HFFc6 (cell line): ENCODE results near the gene REC114. TPM values are rescaled to one million over a fixed set of nuclear protein-coding genes. Genes with fewer than 3 reads are reported as not detected.

ENCODE experiments used
- DNase-seq: peaks from one replicate; pipeline ENCODE4 v3.0.0-alpha.2; 2018
- H3K27ac Mint-ChIP-seq: 2 replicates; pipeline ENCODE4 v1.8.0; 2020; ENCODE audit warnings: mild to moderate bottlenecking, mixed read lengths
- H3K27me3 Mint-ChIP-seq: 2 replicates; pipeline ENCODE4 v1.8.0; 2021; ENCODE audit warnings: mild to moderate bottlenecking, moderate library complexity, mixed read lengths; ENCODE audit not compliant: insufficient read depth
- H3K36me3 Mint-ChIP-seq: 2 replicates; pipeline ENCODE4 v1.8.0; 2021; ENCODE audit warnings: low read depth, mixed read lengths
- H3K4me1 Mint-ChIP-seq: 2 replicates; pipeline ENCODE4 v1.8.0; 2020; ENCODE audit warnings: low read depth, mixed read lengths
- H3K4me3 Mint-ChIP-seq: 2 replicates; pipeline ENCODE4 v1.8.0; 2020; ENCODE audit warnings: mild to moderate bottlenecking, moderate library complexity, mixed read lengths
- H3K9me3 Mint-ChIP-seq: 2 replicates; pipeline ENCODE4 v1.8.0; 2020; ENCODE audit warnings: mild to moderate bottlenecking, mixed read lengths
- total RNA-seq, 6 experiments: library from RNA; stranded (reverse); fragmentation: NEBNext Ultra II Directional; extraction: Animal tissue kit (Norgen Biotek cat#: 25700); gene quantifications; 2 replicates in 1 of 6; 3 replicates in 5 of 6; pipeline ENCODE4 v1.2.3, GENCODE V29; 2021
- TF ChIP-seq, protein P1 (sequence below): fragments of 200-600 bp; sonication (generic); IDR thresholded peaks from 2 replicates; pipeline ENCODE4 v1.5.0; 2021; ENCODE audit warnings: antibody characterized with exemption, mild to moderate bottlenecking

The REC114 gene
- total RNA-seq, 6 experiments from 2014 or later, result not detected

DNA sequence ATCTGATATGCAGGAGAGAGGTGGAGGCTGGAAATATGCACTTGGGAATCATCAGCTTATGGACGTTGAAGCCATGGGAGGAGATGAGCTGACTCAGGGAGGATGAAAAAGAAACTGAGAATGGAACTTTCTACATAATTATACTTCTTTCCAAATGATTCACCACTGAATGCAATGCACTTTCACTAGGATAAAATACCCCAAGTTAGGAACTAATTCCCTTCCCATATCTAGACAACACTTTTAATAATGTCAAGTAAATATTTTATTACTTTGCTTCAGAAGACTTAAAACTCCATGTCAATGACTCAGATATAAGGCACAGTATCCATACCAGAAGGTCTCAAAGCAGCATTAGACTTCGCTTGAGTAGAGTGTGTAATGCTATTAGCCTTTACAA lies 166.0 kb downstream of the REC114 start:
- H3K27ac Mint-ChIP-seq, result peak overlapping the region; percentile 79

More for the DNA sequence above, 166.0 kb downstream of the REC114 start:
- DNase-seq, result peak; percentile 71
- TF ChIP-seq, protein P1, sequence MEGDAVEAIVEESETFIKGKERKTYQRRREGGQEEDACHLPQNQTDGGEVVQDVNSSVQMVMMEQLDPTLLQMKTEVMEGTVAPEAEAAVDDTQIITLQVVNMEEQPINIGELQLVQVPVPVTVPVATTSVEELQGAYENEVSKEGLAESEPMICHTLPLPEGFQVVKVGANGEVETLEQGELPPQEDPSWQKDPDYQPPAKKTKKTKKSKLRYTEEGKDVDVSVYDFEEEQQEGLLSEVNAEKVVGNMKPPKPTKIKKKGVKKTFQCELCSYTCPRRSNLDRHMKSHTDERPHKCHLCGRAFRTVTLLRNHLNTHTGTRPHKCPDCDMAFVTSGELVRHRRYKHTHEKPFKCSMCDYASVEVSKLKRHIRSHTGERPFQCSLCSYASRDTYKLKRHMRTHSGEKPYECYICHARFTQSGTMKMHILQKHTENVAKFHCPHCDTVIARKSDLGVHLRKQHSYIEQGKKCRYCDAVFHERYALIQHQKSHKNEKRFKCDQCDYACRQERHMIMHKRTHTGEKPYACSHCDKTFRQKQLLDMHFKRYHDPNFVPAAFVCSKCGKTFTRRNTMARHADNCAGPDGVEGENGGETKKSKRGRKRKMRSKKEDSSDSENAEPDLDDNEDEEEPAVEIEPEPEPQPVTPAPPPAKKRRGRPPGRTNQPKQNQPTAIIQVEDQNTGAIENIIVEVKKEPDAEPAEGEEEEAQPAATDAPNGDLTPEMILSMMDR, result no peak
- Mint-ChIP-seq H3K4me1 (peaks cover 62% of the 10 kb centered on the region), H3K9me3 (no peaks in the 10 kb centered on the region), H3K4me3 (peak overlapping the region; percentile 68), H3K27me3 (no peaks in the 10 kb centered on the region; the same call in 1 of the 2 replicates), H3K36me3 (0 out of 2 replicates have a peak, but pooled peaks cover 4% of the 10 kb centered on the region)

Other genes starting within 250 kb of the REC114 start
- gene HCN4, start 74.2 kb upstream of the REC114 start, total RNA-seq, result not detected
- 100 to 1,000 TPM; 183 to 215 (median 204) TPM for gene NPTN, start 190.2 kb downstream of the REC114 start, total RNA-seq
- 100 to 1,000 TPM in 3 of 6 experiments, 10 to 100 TPM in 3; 86.5 to 121 (median 105) TPM for gene CD276, start 241.2 kb downstream of the REC114 start, total RNA-seq